HG02840 (cell line): ENCODE data around the gene ZNF839.
A peak's percentile ranks its signal among the peaks of the same experiment; 100 is the strongest.
"Not testable (repeated sequence)": the region's sequence is repeated elsewhere in the genome, so short reads cannot be mapped to it uniquely, and the experiment has no call there.

Experiments used
- ATAC-seq: cut with Tn5 transposase; IDR thresholded peaks from one replicate; pipeline ENCODE4 v1.9.1; 2021; ENCODE audit warnings: mild to moderate bottlenecking, moderate library complexity, moderate number of reproducible peaks; ENCODE audit not compliant: unreplicated experiment, low FRiP score

The ZNF839 gene

DNA sequence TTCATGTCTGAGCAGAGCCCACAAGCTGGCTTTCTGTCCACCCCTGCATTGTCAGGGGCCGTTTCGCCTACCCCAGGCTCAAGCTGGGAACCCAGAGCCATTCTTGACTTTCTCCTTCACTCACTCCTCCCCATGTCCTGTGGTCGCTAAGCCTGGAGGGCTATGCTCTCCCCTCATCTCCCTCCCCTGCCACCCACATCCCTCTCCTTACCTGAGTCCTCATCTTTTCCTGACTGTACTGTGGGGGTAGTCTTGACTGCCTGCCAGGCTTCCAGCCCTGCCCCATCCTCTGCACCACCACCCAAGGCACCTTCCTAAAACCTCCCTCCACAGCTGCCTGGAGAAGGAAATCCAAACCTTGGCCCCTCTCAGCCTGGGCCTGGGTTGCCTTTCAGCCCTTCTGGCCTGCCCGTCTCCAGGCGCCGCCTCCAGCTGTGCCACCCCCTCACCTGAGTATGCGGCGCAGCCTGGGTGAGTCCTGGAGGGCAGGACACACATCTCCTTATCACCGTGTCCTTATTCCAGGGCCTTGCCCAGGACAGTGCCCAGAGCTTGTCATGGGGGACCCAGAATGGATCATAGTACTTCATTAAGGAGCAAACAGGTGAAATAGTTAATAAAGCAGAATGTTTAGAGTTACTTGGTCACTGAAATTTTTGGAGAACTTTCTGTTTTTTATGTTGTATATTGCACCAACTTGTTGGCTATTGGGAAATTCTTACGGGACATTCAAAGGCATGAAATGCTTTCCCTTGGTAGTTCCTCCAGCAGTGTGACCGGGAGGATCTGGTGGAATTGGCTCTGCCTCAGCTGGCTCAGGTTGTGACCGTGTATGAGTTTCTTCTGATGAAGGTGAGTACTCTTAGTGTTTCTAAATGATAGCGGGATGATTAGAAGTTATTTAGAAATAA lies 14.5 kb downstream of the ZNF839 start:
- no peak for ATAC-seq

DNA sequence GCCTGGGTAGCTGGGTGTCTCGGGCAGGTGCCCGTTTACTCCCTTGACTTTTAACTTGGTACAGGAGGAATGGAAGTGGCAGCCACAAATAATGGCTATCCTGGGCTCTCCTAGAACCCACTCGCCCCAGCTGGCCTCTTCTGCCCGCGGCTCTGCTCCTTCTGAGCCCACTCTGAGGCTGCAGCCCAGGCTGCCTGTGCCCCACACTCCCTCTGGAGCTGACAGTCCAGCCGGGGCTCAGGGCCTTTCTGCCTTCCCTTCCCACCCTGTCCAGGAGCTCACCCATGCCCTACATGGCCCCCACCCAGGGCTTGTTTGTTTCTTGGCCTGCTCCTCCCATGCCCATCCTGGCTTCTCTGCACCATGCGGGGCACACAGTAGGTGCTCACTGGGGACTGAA lies 15.6 kb downstream of the ZNF839 start:
- no peak for ATAC-seq

DNA sequence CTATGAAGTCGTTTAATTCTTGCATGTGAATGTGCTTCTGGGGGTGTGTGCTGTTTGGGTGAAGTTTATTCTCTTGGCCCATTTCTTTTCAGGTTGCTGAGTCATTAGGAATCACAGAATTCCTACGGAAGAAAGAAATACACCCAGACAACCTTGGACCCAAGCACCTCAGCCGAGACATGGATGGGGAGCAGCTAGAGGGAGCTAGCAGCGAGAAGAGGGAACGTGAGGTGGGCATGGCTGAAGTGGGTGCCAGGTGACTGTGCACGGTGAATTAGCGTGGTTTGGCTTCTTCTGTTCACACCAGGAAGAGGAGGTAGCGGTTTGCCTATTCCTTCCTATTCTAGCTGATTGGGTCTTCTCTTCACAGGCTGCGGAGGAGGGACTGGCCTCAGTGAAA lies 19.2 kb downstream of the ZNF839 start:
- ATAC-seq = no peak

DNA sequence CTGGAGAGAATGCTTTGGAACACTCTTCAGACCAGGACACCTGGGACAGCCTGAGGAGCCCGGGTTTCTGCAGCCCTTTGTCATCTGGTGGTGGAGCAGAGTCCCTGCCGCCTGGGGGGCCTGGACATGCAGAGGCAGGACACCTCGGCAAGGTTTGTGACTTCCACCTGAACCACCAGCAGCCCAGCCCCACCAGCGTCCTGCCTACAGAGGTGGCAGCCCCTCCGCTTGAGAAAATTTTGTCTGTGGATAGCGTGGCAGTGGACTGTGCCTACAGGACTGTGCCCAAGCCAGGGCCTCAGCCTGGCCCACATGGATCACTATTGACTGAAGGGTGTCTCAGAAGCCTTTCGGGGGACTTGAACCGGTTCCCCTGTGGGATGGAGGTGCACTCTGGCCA lies 22.0 kb downstream of the ZNF839 start:
- no peak for ATAC-seq

DNA sequence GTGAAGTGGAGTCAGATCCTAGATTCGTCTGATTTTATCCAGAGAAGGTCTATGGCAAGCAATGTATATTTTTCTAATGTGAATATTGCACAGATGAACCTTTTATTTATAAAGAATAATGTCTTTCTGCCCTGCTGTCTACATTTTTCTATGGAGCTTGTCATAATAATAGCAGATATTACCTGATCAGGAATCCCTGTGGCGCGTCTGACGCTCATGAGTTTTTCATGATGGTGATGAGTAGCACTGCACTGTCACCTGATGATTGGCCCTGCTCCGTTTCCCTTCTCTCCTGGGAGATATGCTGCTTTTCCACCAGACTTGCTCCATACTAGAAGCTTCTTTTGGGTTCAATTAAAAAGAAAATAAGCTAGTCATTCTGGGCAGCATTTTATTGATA lies 22.7 kb downstream of the ZNF839 start:
- ATAC-seq = no peak

DNA sequence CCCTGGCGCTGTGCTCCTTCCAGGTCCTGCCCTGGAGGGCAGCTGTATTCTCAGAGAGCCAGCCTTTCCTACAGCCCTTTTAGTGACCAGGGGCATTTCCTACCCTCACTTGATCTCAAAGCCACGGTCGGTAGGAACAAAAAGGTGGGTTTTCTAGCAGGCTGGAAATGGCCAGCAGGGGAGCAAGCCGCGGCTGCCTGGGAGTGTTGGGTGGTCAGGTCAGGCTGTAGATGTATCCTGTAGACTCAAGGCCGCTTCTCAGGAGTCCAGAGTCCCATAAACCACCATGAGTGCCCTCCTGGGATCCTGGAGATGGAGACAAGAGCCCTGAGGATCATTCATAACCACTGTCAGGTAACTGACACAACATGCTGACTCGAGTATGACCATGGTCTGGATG lies 24.5 kb downstream of the ZNF839 start:
- ATAC-seq = no peak

DNA sequence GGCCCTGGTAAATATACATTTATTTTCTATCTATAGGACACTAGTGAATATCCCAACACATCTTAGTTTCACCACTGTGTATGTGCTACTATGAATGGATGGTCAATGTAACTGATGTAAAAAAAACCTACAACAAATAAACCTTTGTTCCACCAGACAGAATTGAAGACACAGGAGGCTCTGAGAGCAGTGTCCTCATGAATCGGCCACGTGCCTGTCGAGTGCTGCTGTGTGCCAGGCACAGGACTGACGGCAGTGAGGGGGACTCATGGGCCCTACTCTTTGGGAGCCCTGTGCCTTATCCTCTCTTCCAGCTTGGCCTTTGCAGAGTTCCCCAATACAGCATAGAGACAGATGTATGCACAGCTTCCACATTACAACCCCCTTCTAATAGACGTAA lies 24.9 kb downstream of the ZNF839 start:
- ATAC-seq = no peak

DNA sequence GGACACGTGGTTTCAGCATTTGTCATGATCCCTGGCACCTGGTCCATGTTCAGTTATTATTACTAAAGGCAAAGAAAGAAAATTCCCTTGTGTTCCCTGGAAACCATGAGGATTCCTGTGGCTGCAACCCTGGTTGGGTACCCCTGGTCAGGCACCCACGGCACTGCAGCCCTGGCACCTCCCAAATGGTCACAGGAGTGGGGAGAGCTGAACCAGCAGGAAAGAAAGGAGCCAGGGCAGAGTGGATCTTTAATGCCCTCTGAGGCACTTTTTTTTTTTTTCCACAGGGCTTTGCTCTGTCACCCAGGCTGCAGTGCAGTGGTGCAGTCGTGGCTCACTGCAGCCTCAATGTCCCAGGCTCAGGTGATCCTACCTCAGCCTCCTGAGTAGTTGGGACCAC lies 25.7 kb downstream of the ZNF839 start:
- no peak for ATAC-seq

DNA sequence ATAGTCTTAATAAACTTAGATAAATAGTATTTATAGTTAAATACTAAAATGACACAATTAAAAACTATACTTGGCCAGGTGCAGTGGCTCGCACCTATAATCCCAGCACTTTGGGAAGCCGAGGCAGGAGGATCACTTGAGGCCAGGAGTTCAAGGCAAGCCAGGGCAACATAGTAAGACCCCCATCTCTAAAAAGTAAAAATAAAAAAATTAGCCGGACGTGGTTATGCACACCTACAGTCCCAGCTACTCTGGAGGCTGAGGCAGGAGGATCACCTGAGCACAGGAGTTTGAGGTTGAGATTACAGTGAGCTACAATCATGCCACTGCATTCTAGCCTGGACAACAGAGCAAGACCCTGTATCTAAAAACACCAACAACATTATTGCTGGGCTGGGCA lies 27.1 kb downstream of the ZNF839 start:
- ATAC-seq = no peak

DNA sequence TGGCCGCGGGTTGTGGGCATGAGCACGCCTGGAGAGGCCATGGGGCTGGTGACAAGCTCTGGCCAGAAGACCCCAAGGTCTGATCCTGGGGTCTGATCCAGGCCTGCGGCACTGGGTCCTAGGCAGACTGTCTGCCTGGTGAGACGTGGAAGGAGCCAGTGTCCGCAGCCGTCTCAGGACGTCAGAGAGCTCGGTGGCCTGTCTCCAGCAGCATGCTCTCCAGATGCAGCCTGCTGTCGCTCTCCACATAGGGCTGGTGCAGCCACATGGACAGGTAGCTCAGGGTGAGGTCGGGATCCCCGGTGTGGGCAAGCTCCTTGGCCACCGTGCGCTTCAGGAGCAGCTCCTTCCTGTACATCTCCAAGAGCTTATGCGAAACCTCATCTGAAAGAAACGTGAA lies 28.8 kb downstream of the ZNF839 start:
- no peak for ATAC-seq

DNA sequence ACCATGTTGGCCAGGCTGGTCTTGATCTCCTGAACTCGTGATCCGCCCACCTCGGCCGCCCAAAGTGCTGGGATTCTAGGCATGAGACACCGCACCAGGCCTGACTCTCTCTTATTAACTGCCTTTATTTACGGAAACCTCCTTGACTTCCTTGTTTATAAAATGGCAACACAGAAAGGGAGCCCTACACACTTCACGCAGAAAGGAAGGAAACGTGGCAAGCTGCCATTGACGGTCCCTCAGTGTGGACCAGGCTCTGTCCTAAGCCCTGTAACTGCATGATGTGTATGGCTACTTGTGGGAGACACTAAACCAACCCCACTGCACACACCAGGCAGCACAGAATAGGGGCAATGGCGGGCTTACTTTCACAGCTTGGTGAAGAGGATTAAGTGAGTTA lies 31.5 kb downstream of the ZNF839 start:
- ATAC-seq = no peak

DNA sequence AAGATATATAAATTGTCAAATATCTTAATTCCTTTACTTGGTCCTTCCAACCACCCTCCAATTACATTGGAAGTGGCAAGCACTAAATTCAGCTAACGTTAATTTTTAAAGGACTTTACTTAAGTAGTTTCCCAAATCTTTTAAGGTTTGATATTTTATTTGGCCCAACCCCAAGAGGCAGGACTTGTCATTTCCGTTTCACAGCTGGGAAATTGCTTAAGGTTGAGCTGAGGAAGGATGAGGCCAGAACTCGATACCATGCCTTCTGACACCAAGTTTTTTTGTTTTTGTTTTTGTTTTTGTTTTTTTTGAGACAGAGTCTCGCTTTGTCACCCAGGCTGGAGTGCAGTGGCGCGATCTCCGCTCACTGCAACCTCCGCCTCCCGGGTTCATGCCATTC lies 32.0 kb downstream of the ZNF839 start:
- ATAC-seq = not testable (repeated sequence)

DNA sequence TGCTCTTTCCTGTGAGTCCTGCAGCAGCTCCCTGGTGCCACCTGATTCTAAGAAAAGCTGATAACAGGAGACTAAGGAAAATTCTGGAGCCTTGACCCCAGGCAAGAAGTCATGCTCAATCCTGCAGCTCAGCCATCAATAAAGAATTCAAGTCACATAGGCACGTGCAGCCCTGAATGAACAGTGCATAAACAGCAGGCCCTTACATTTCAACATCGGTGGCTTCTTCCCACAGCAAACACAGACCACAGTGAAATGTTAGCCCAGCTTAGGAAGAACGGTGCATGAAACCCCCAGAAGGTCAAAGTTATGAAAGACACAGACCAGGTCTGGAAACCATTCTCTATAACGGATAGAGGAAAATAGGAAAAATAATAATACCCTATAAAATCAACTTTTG lies 32.7 kb downstream of the ZNF839 start:
- ATAC-seq = no peak

DNA sequence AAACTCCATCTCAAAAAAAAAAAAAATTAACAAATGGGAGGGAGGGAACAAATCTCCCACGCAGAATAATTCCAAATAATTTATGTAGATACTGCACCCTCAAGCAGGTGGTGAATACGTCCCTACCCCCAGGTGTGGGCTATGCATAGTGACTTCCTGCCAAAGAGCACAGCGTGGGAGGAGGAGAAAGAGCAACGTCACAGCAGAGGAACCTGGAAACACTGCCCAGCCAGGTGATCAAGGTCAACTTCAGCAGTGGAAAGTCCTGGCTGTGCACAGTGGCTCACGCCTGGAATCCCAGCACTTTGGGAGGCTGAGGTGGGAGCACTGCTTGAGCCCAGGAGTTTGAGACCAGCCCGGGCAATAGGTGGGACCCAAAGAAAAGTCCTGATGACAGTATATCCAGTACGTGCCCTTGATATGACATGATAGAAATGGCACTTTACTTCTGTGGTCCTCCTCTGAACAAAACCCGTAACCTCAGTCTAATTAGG lies 33.6 kb downstream of the ZNF839 start:
- no peak for ATAC-seq

DNA sequence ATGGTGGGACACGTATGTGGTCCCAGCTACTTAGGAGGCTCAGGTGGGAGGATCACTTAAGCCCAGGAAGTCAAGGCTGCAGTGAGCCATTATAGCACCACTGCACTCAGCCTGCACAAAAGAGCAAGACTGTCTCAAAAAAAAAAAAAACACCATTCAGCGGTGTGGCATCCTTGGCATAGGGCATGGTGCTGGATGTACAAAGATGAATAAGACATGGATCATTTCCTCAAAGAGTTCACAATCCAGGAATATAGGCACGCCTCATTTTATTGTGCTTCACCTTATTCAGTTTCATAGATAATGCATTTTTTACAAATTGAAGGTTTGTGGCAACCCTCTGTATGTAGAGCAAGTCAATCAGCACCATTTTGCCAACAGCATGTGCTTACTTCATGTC lies 36.7 kb downstream of the ZNF839 start:
- ATAC-seq = no peak

DNA sequence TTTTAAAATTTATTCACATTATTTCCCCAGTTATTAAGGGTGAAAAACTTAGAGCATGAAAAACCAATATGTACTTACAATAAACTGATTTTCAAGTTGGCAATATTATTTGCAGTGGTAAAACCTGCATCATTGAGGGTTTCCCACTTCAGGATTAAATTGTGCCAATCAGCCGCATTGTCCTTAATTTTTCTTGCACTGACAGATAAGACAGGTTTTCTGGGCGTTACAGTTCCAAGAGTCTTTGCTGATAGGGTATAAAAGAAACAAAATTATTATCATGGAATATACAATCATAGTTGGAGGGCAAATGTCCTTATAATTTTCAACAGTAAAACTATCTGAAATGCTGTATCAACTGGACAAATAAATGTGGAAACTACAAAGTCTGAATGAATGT lies 39.8 kb downstream of the ZNF839 start:
- no peak for ATAC-seq

DNA sequence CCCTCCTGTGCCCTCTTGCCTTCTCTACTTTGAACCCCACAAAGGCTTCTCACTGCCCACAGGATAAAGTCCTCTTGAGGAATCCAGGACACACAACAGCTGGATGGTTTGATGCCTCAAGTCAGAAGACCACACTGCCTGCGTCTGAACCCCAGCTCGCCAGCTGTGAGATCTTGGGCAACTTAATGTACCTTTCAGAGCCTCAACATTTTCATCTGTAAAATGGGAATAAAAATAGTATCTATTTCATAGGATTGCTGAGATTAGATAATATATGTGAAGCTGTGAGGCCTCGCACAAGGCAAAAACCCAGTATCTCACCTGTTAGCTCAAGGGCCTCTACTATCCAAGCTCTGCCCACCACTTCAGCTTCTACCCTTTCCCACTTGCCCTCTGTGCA lies 40.8 kb downstream of the ZNF839 start:
- no peak for ATAC-seq

DNA sequence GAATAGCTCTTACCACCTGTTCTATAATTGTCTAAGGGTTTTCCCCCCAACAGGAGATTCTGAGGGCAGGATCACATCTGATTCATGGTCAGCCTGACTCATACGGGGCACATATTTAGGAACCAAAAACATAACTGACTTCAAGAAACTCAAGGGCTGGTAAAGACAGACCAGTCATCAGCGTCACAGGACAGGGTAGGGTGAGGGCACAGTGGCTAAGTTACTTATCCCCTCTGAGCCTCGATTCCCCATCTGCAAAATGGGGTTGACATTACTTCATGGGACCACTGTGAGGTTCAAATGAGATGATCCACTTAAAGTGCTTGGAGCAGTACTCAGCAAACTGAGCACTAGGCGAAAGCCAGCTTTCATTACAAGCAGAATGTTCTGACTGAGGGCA lies 42.5 kb downstream of the ZNF839 start:
- no peak for ATAC-seq

DNA sequence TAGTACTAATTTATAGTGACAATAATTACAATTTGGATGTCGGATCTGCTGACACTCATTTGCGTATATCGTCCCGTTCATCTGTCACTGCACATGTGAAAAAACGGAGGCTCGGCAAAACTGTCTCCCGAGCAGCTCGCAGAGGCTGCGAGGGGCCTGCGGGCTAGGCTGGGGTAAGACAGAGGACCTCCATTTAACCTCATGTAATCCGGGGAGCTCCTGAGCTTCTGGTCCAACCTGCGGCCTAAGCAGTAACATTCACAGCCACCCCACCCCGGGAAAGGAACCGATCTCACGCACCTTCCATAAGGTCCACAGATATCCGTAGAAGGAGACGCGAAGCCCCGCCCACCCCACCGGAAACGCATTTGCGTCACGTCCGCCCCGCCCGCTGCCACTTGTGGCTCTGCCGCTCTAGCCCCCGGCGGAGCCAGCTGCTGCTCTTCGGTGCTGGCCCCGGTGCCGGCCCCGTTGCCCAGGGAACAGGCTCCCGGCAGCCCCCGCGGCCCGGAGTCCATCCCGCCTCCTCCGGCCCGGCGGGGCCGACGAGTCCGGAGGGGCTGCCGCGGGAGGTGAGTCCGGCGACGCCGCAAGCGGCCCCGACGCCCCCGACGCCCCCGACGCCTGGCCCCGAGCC lies 43.1 kb downstream of the ZNF839 start, which contains the start of the genes CINP and TECPR2:
CINP (minus strand) TSS at position 346 of the 637 bp plus-strand sequence; CDS start at position 307, 39 bp downstream.
TECPR2 (plus strand) TSS at position 397 of the 637 bp plus-strand sequence. CDS start 13,781 bp downstream, outside the sequence.
- ATAC-seq = peak; percentile 93

DNA sequence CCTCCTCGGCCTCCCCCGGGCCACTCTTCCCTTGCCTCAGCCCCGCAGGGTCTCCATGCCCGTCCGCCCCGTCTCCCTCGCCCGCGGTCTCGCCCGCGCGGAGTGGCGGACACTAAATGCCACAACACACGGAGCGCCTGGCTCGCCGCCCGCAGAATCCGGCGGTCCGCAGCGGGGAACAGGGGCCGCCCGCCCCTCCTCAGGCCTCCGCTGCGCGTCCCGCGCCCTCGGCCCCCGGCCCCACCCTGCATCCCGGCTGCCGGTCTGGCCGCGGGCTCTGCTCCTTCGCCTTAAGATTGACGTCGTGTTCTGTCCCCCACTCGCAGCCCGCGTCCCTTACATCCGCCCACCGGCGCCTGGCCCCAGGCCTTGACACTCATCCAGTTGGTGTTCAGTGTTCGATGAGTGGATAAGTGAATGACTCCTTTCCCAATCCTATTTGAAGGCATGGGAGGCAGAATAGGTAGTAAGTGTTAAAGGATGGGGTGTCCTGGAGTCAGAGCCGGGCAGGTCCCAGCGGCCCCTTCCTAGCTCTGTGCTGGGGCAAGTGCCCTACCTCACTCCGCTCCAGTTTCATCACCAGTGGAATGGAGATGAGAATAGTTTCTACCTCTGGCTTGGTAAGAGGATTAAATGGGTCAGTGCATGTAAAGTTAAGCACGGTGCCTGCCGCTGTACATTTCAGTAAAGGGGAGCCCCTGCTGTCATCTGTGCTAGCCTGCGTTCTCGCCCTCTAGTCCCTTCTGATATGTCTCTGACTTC lies 43.8 kb downstream of the ZNF839 start:
- ATAC-seq = peak; percentile 24

DNA sequence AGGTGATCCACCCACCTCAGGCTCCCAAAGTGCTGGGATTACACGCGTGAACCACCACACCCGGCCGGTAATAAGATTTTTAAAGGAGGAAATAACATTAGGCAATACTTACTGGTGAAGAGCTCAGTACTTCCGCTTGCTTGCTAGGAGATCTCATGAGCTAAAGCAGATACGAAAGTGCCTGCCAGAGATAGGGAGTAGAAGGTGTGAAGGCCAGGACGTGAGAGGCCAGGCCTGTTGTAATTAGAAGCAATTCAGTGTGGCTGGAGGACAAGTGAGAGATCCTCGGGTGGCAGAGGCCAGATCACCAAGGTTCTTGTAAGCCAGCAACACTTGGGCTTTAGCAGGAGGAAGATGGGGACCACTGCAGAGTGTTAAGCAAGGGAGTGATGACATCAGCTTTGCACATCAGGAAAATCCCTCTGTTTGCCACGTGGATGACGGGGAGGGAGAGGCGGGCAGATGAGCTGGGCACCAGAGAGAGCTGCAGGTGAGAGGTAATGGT lies 50.8 kb downstream of the ZNF839 start:
- ATAC-seq = no peak
